HK-2 (cell line): ENCODE measurements around the gene HIPK1.

Experiments used
- DNase-seq: peaks from one replicate; pipeline ENCODE4 v3.0.0-alpha.2; 2018; ENCODE audit not compliant: unreplicated experiment

The HIPK1 gene

DNA sequence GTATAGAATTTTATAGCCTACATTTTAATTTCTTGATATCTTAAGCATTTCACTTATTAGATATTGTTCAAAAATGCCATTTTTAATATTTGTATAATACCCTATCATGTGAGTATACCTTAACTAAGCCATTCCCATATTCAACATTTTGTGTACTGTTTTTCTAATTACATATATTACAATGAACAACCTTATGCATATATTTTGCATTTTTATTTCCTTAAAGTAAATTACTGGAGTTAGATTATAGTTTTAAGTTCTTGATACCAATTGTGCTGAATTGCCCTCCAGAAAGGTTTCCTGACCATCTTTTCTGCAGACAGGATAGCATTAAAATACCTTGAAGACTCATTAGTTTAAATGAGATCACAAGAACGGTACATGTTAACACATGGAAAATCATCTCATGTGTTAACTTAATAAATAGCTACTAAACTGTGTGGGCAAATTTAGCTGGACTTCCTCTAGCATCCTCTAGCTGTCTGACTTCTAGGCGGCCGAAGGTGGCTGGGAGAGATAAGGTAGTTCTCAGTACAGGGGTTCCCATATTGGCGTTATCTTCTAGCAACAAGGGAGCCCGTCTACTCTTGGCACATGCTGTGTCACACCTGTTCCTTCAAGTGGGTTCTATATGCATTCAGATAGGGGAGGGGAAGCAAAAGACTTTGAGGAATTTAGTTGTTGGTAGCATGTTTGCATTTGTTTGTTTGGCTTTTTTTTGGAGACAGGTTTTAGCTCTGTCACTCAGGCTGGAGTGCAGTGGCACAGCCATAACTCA, 15.0 kb upstream of the HIPK1 start:
- no peak for DNase-seq

DNA sequence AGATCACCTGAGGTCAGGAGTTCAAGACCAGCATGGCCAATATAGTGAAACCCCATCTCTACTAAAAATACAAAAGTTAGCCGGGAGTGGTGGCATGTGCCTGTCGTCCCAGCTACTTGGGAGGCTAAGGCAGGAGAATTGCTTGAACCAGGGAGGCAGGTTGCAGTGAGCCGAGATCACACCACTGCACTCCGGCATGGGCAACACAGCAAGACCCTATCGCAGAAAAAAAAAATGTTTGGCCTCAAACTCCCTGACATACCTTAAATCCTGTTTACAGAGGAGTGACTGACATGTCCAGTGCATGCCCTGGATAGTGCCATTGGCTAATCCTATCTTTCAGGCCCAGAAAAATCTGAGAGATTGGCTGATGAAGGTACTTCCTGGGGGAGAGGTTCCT, 12.2 kb upstream of the HIPK1 start:
- DNase-seq: no peak

DNA sequence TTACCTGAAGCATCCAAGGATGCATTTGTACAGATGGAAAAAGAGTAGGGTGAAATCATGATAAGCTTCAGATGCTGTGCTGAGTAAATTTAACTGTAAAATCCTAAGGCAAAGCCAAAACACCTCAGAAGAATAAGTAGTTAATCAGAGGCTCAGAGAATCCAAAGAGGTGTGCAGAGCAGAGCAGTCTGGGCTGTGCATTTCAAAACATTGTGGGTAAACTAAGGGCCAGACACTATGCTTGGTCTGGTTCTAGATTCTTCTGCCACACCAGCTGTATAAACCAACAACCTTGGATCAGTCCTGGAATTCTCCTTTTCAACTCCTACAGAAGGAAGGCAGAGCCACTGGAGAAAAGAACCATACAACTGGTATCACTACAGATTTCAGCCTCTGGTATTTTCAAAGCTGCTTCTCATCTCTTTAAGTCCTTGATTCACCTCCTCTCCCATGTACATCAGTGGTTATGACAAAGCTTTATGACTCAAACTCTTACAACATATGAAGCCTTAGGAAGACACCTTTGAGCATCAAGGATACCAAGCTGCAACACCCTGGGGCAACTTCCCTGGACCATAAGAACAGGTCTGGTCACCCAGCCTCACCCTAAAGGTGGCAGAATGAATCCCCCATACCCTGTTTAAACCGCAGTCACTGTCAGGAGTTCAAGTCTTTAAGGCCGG, 11.6 kb upstream of the HIPK1 start:
- DNase-seq: no peak

GRCh38 chr1:113918243-113918642, 10.9 kb upstream of the HIPK1 start:
- DNase-seq: no peak

DNA sequence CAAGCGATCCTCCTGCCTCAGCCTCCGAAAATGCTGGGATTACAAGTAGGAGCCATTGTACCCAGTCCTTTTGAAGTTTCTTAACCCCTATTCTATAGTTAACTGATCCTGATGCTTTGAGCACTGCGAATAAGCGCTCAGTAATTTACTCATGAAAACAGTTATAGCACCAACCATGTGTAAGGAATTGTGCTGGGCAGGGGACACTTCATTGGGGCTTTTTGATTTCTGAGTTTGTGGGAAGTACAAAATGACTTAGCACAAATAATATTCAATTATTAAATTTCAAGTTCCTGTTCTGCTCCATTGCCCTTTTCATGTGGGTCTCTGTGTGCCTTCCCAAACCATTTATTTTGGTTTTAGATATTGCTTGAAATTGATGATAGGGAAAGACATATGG, 6.2 kb upstream of the HIPK1 start:
- DNase-seq: no peak

DNA sequence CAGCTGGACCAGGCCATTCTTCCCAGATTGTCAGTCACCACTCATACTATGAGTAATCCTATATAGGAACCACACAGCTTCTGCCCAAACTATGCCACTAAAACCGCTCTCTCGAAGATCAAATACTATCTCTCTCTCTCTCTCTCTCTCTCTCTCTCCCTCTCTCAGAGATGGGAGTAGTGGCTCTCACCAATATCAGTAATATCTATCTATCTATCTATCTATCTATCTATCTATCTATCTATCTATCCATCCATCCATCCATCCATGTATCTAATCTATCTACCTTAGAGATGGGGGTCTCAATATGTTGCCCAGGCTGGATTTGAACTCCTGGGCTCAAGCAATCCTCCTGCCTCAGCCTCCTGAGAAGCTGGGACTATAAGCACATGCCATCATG, 4.7 kb upstream of the HIPK1 start:
- DNase-seq: no peak

DNA sequence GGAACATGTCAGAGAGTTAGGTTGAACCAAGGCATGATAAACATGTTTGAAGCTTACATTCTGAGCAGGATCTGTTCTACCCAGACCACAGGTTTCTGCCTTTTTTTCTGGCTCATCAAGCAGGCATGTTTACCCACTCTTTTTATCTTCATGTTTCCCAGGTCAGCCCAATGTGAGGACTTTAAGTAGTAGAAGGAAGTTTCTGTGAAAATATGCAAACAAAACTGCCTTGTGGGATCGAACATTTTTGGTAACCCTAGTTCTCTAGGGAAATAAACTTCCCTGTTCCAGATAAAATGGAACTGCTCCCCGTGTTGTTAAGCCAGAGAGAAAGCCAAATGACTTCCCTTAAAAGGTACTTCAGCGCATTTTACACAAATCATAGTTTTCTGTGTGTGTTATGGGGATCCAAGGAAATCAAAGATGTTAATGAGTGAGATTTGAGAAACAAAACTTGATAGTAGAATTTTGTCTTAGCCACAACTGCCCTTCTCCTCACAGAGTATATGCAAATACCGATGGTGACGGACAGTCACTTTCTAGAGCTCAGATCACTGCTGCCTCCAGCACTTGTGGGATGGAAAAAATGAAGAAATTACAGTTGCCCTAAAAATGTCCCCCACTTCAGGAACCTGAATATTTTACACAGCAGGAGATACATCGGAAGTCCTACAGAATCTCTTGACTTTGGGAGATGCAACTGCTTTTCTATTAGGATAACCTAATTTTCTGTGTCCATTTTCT, 765 bp upstream of the HIPK1 start:
- no peak for DNase-seq

DNA sequence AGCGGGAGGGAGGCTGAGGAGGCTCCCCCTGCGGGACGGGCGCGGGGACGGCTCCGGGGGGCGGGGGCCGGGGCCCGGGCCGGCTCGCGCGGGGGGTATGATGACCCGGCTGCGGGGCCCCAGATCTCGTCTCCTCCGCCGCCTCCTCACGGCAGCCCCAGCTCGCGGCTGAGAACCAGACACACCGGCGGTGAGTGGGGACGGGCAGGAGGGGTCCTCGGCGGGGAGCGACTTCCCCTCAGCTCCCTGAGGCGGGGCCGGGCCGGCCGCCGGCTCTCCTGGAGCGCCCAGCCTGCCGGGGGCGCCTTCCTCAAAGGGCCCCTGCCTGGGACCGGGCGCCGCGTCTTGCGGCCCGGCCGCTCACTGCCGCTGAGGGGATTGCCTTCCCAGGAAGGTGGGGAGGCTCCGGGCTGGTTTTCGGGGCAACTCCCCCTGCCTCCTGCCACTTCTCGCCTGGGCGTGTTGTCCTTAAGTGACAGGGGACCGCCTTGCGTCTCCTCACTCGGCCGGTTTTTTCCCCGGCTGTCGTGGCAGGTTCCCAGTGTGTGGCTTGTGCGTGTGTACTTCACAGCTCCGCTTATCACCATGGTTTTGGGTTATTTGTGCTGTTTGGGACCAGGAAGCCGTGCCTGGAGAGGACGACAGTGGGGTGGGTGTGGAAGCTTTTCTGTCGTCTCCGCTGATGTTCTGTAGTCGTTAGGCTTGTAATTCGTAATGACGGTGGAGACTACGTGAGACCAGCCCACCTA, 800 bp downstream of the HIPK1 start:
- DNase-seq: peak; percentile 56

GRCh38 chr1:113930499-113931161, 1.5 kb downstream of the HIPK1 start:
- DNase-seq: peak; percentile 37

- DNase-seq: no peak
These were observed 2.3 kb downstream of the HIPK1 start for GRCh38 chr1:113931451-113931851.

GRCh38 chr1:113934006-113934405, 4.9 kb downstream of the HIPK1 start:
- DNase-seq: no peak

GRCh38 chr1:113934511-113935055, 5.5 kb downstream of the HIPK1 start:
- DNase-seq: no peak

DNA sequence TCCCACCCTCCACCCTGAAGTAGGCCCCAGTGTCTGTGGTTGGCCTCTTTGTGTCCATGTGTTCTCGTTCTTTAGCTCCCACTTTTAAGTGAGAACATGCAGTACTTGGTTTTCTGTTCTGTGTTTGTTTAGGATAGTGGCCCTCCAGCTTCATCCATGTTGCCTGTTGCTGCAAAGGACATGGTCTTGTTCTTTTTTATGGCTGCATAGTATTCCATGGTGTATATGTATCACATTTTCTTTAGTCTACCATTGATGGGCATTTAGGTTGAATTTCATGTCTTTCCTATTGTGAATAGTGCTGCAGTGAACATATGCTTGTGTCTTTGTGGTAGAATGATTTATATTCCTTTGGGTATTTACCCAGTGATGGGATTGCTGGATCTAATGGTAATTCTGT, 6.1 kb downstream of the HIPK1 start:
- DNase-seq: no peak

DNA sequence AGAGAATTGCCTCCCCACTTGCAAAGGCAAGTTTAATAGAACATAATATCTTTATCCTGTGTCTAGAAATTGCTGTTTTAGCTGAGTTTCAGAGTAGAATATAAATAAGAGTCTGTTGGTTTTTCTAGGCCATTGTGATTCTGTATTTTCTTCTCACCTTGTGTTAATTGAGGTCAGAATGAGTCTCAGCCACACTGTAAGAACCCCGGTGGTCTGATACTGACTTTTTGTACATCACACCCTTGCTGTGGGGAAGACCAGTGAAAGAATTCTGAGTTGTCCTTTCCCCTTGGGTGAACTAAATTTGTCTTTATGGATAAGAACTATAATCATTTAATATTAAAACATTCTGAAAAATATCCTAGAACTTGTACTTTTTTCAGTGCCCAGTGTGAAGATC, 6.8 kb downstream of the HIPK1 start:
- DNase-seq: no peak

DNA sequence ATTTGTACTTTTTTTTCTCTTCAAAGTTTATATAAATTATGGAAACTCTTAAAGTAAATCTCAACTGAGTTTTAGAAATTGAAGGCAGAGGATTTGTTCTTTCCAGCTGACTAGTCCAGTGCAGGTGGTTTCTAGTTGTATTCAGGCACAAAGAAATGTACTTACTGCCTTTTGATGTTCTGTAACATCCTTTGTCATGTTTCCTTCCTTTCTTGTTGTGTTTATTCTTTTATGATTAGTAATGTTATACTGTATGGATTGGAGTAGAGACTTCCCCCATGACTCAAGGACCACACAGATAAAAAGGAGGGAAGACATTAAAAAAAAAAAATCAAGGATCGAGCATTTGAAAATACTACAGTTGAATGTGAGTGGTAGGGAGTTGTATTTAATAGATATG, 8.0 kb downstream of the HIPK1 start:
- no peak for DNase-seq

DNA sequence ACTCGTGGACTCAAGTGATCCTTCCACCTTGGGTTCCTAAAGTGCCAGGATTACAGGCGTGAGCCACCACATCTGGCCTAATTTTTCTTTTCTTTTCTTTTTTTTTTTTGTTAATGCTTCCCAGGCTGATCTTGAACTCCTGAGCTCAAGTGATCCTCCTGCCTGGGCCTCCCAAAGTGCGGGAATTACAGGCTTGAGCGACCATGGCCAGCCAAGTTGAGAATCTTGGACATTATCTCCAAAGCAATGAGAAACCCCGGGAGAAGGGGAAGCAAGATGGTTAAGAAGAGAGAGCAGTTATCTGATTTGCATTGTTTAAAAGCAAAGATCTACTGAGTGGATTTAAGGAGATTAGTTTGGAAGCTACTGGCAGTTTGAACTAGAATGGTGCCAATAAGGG, 9.1 kb downstream of the HIPK1 start:
- no peak for DNase-seq

GRCh38 chr1:113940365-113941244, 11.5 kb downstream of the HIPK1 start:
- DNase-seq: no peak

DNA sequence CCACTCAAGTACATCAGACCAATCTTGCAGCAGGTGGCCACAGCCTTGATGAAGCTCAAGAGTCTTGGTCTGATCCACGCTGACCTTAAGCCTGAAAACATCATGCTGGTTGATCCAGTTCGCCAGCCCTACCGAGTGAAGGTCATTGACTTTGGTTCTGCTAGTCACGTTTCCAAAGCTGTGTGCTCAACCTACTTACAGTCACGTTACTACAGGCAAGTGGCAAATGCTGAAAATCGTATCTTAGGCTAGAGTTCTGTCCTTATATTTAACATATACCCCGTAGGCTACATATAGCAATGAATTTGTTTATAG, 12.1 kb downstream of the HIPK1 start:
- no peak for DNase-seq

DNA sequence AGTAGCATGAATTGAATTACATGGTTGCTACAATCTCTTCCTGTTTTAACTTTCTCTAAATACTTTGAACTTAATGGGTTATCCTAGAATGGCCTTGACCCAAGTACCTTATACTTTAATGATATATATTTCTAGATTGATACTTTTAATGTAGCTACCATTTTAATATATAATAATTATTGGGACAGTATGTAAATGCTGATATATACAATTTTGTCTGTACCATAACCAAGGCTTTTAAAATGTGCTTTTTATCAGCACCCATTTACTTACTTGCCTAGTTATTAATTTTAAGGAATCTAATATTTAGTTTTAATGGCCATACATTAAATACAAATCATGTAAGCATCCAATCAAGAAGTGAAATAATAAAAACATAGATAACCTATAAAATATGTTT, 13.4 kb downstream of the HIPK1 start:
- DNase-seq: no peak

DNA sequence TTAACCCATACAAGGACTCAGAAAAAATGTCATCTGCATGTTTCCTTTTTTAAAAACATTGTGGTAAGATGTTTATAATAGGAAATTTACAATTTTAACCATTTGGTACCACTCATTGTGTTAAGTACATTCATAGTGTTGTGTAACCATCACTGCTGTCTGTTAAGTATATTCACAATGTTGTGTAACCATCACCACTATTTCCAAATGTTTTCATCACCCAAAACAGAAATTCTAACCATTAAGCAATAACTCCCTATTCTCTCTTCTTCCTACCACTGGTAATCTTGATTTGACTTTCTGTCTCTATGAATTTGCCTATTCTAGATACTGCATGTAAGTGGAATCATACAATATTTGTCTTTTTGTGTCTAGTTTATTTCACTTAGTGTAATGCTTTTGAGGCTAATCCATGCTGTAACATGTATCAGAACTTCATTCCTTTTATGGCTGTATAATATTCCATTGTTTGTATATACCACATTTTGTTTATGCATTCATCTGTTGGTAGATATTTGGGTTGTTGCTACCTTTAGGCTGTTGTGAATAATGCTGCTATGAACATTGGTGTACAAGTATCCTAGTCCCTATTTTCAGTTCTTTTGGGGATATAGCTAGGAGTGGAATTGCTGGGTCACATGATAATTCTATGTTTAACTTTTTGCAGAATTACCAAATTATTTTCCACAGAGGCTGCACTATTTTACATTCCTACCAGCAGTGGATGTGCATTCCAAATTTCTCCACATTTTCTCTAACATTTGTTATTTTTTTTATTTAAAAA, 14.1 kb downstream of the HIPK1 start:
- no peak for DNase-seq
